Measurements from ENCODE around the gene IGSF11.

DNA sequence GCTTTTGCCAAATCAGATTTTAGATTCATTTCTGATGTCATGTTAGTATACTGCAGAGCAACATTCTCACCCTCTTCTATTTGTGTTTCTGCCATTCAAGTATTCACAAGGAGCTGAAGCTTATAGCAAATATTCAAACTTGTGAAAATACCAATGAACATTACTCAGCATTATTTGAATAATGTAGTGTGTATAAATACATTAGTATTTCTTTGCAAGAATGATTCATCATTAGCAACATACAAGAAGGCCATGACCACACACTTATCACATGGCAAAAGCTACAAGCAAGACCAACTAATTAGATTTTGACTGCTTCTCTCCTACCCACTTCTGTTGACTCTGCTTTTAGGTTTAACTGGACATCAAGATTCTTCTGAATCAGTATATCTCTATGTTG is 124.9 kb downstream of the IGSF11 start:
- TF ChIP-seq, protein P1, sequence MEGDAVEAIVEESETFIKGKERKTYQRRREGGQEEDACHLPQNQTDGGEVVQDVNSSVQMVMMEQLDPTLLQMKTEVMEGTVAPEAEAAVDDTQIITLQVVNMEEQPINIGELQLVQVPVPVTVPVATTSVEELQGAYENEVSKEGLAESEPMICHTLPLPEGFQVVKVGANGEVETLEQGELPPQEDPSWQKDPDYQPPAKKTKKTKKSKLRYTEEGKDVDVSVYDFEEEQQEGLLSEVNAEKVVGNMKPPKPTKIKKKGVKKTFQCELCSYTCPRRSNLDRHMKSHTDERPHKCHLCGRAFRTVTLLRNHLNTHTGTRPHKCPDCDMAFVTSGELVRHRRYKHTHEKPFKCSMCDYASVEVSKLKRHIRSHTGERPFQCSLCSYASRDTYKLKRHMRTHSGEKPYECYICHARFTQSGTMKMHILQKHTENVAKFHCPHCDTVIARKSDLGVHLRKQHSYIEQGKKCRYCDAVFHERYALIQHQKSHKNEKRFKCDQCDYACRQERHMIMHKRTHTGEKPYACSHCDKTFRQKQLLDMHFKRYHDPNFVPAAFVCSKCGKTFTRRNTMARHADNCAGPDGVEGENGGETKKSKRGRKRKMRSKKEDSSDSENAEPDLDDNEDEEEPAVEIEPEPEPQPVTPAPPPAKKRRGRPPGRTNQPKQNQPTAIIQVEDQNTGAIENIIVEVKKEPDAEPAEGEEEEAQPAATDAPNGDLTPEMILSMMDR (conservative IDR thresholded peaks at IDR 0.05; ENCODE audit: low read depth, low read length) = no peak
- TF ChIP-seq EZH2 (IDR thresholded peaks at IDR 0.05; ENCODE audit: low read length, unreplicated experiment) = no peak
- no peak for TF ChIP-seq EZH2phosphoT487 (IDR thresholded peaks at IDR 0.05; ENCODE audit: borderline replicate concordance, low read length)
